Fibroblast of lung (primary cell): ENCODE results near the gene NDST1. TPM values are rescaled to one million over a fixed set of nuclear protein-coding genes. Genes with fewer than 3 reads are reported as not detected.

Experiments used
- DNase-seq, 2 donors: peaks; one replicate each; pipeline versions ENCODE4 v3.0.0 to v3.0.0-alpha.2; 2010; ENCODE audit warnings: low read depth in 2 of 2
- H2AFZ ChIP-seq: 2 replicates; pipeline ENCODE4 v1.5.1; 2012; ENCODE audit warnings: low read length, control low read depth, inconsistent platforms
- H3K27ac ChIP-seq: 2 replicates; pipeline ENCODE4 v1.5.1; 2011; ENCODE audit warnings: low read length, control low read depth; ENCODE audit not compliant: insufficient read depth
- H3K27me3 ChIP-seq: 2 replicates; pipeline ENCODE4 v1.5.1; 2011; ENCODE audit warnings: mild to moderate bottlenecking, low read length; ENCODE audit not compliant: control insufficient read depth, insufficient read depth
- H3K36me3 ChIP-seq: 2 replicates; pipeline ENCODE4 v1.5.1; 2011; ENCODE audit warnings: low read length; ENCODE audit not compliant: control insufficient read depth, insufficient read depth
- H3K4me1 ChIP-seq: 2 replicates; pipeline ENCODE4 v1.5.1; 2011; ENCODE audit warnings: low read length; ENCODE audit not compliant: control insufficient read depth, insufficient read depth; ENCODE audit errors: extremely low read depth
- H3K4me2 ChIP-seq: 2 replicates; pipeline ENCODE4 v1.5.1; 2011; ENCODE audit warnings: low read length, control low read depth; ENCODE audit not compliant: insufficient read depth; ENCODE audit errors: extremely low read depth
- H3K4me3 ChIP-seq, 4 experiments: fragments of 200-600 bp in 1 of 4; sonication (generic) in 1 of 4; replicated peaks in 1 of 4; 2 replicates each; pipeline ENCODE4 v1.5.1; 2011 to 2016; ENCODE audit warnings: low read length in 4 of 4, low read depth in 3 of 4, mild to moderate bottlenecking in 3 of 4, control low read depth in 2 of 4, inconsistent platforms in 1 of 4, mixed read lengths in 1 of 4; ENCODE audit not compliant: insufficient read depth in 1 of 4; ENCODE audit errors: control extremely low read depth in 1 of 4
- H3K79me2 ChIP-seq: 2 replicates; pipeline ENCODE4 v1.5.1; 2012; ENCODE audit warnings: mild to moderate bottlenecking, low read length, inconsistent platforms; ENCODE audit not compliant: control insufficient read depth, insufficient read depth
- H3K9ac ChIP-seq: 2 replicates; pipeline ENCODE4 v1.5.1; 2011; ENCODE audit warnings: mild to moderate bottlenecking, low read length, control low read depth; ENCODE audit not compliant: insufficient read depth
- H3K9me3 ChIP-seq: 2 replicates; pipeline ENCODE4 v1.5.1; 2012; ENCODE audit warnings: low read depth, low read length; ENCODE audit not compliant: control insufficient read depth, insufficient read depth
- H4K20me1 ChIP-seq: 2 replicates; pipeline ENCODE4 v1.5.1; 2011; ENCODE audit warnings: low read length; ENCODE audit not compliant: control insufficient read depth, insufficient read depth; ENCODE audit errors: extremely low read depth
- CTCF ChIP-seq, 2 donors: IDR thresholded peaks in 1 of 2; conservative IDR thresholded peaks in 1 of 2; 1 replicate in 1 of 2; 2 replicates in 1 of 2; pipeline ENCODE4 v1.5.1; 2011 to 2012; ENCODE audit warnings: low read length in 2 of 2, control low read depth in 1 of 2, inconsistent platforms in 1 of 2, low read depth in 1 of 2, mild to moderate bottlenecking in 1 of 2
- EZH2 ChIP-seq: IDR thresholded peaks from 2 replicates; pipeline ENCODE4 v1.5.1; 2012; ENCODE audit warnings: low read length, control low read depth, mild to moderate bottlenecking; ENCODE audit errors: missing control alignments
- polyA plus RNA-seq, 2 donors: library from polyadenylated mRNA; depleted of rRNA in 1 of 2; stranded (reverse) in 1 of 2; unstranded in 1 of 2; fragments of >200 nt; gene quantifications; 2 replicates each; pipeline ENCODE4 v1.2.1, GENCODE V29; 2011 to 2012; ENCODE audit warnings: missing spikeins in 1 of 2
- total RNA-seq: library from RNA; depleted of rRNA; stranded (reverse); fragments of >200 nt; gene quantifications from 2 replicates; pipeline ENCODE4 v1.2.1, GENCODE V29; 2014

The NDST1 gene
- total and polyA plus RNA-seq, 2 donors (not counting 1 experiment from before 2014, with no cell fraction given), result 38.5 to 94.8 TPM

- peak; percentile 92 to 95 for DNase-seq
- Histone ChIP-seq H3K4me2 (peak overlapping the region; percentile 36), H3K36me3 (no peaks in the 10 kb centered on the region), H3K9ac (no peak overlapping the region), H3K79me2 (no peaks in the 10 kb centered on the region), H3K4me1 (no peaks in the 10 kb centered on the region), H4K20me1 (no peaks in the 10 kb centered on the region), H2AFZ (no peak overlapping the region), H3K9me3 (no peaks in the 10 kb centered on the region), H3K4me3 (no peak overlapping the region), H3K27ac (no peak overlapping the region), H3K27me3 (no peaks in the 10 kb centered on the region)
- no peak for TF ChIP-seq CTCF (conservative IDR thresholded peaks at IDR 0.05 in 1 of 2, IDR thresholded peaks at IDR 0.05 in 1 of 2; ENCODE audit: low read depth in 1 of 2, low read length in 2 of 2)
- TF ChIP-seq EZH2, result no peak
Observed at GRCh38 chr5:150567031-150567717, 59.2 kb downstream of the NDST1 start.

- no peak overlapping the region for H3K9ac ChIP-seq
- H2AFZ ChIP-seq, result no peak overlapping the region
- H3K4me1 ChIP-seq, result no peaks in the 10 kb centered on the region
- H3K27me3 ChIP-seq, result no peaks in the 10 kb centered on the region
- no peaks in the 10 kb centered on the region for H4K20me1 ChIP-seq
- no peaks in the 10 kb centered on the region for H3K36me3 ChIP-seq
- H3K79me2 ChIP-seq, result no peaks in the 10 kb centered on the region
- no peak for DNase-seq
- no peak overlapping the region for H3K27ac ChIP-seq
- H3K9me3 ChIP-seq, result no peaks in the 10 kb centered on the region
- no peak for TF ChIP-seq CTCF (conservative IDR thresholded peaks at IDR 0.05 in 1 of 2, IDR thresholded peaks at IDR 0.05 in 1 of 2; ENCODE audit: low read depth in 1 of 2, low read length in 2 of 2)
- no peak for TF ChIP-seq EZH2
- no peak overlapping the region for H3K4me2 ChIP-seq
- no peak overlapping the region for H3K4me3 ChIP-seq
Observed at GRCh38 chr5:150568663-150569062, 60.7 kb downstream of the NDST1 start.

- H3K79me2 ChIP-seq, result no peaks in the 10 kb centered on the region
- H3K36me3 ChIP-seq, result no peaks in the 10 kb centered on the region
- no peak overlapping the region for H2AFZ ChIP-seq
- H3K27me3 ChIP-seq, result no peaks in the 10 kb centered on the region
- TF ChIP-seq EZH2, result no peak
- TF ChIP-seq CTCF (conservative IDR thresholded peaks at IDR 0.05 in 1 of 2, IDR thresholded peaks at IDR 0.05 in 1 of 2; ENCODE audit: low read depth in 1 of 2, low read length in 2 of 2), result no peak
- no peaks in the 10 kb centered on the region for H3K4me1 ChIP-seq
- no peak overlapping the region for H3K9ac ChIP-seq
- H4K20me1 ChIP-seq, result no peaks in the 10 kb centered on the region
- H3K4me3 ChIP-seq, result no peak overlapping the region
- no peak overlapping the region for H3K27ac ChIP-seq
- DNase-seq, result no peak
- H3K4me2 ChIP-seq, result no peak overlapping the region
- no peaks in the 10 kb centered on the region for H3K9me3 ChIP-seq
Observed at GRCh38 chr5:150570333-150570732, 62.4 kb downstream of the NDST1 start.
